Vagina (tissue), 2 donors: ENCODE data around the gene USP54. TPM values are rescaled to one million over a fixed set of nuclear protein-coding genes. Genes with fewer than 3 reads are reported as not detected.

ENCODE experiments used
- DNase-seq, 2 donors: peaks; one replicate each; pipeline ENCODE4 v3.0.0-alpha.2; 2017; ENCODE audit errors: extremely low spot score in 2 of 2
- H3K27ac ChIP-seq: fragments of 200-600 bp; sonication (generic); one replicate; pipeline ENCODE4 v1.5.1; 2019
- H3K27me3 ChIP-seq: fragments of 200-600 bp; sonication (generic); one replicate; pipeline ENCODE4 v1.5.1; 2019
- H3K36me3 ChIP-seq, 2 donors: fragments of 200-600 bp; sonication (generic); one replicate each; pipeline ENCODE4 v1.5.1; 2017 to 2019
- H3K4me1 ChIP-seq: fragments of 200-600 bp; sonication (generic); one replicate; pipeline ENCODE4 v1.5.1; 2019
- H3K4me3 ChIP-seq, 2 donors: fragments of 200-600 bp; sonication (generic); 1 replicate in 1 of 2; 2 replicates in 1 of 2; pipeline ENCODE4 v1.5.1; 2016 to 2019
- H3K9me3 ChIP-seq: fragments of 200-600 bp; sonication (generic); one replicate; pipeline ENCODE4 v1.5.1; 2019
- CTCF ChIP-seq, 3 experiments: fragments of 450-650 bp in 2 of 3; fragments of 200-600 bp in 1 of 3; sonication (generic) in 1 of 3; IDR thresholded peaks; one replicate each; pipeline ENCODE4 v1.5.1; 2017 to 2019; ENCODE audit warnings: antibody characterized with exemption in 3 of 3, mild to moderate bottlenecking in 2 of 3, moderate library complexity in 2 of 3
- POLR2A ChIP-seq, 2 donors: fragments of 450-650 bp; IDR thresholded peaks; one replicate each; pipeline ENCODE4 v1.6.1; 2017; ENCODE audit warnings: antibody characterized with exemption in 2 of 2, mild to moderate bottlenecking in 2 of 2, moderate library complexity in 2 of 2
- POLR2AphosphoS5 ChIP-seq, 2 donors: sonication (generic); formaldehyde crosslinking; IDR thresholded peaks; one replicate each; pipeline ENCODE4 v1.9.0; 2017; ENCODE audit warnings: antibody characterized with exemption in 2 of 2, mild to moderate bottlenecking in 2 of 2, low read depth in 1 of 2; ENCODE audit not compliant: insufficient read depth in 1 of 2
- intact Hi-C: fragments of 100-400 bp; cut with DNase I; formaldehyde crosslinking; loops from one replicate; pipeline ENCODE4 v1.15.1; 2023
- total RNA-seq: library from RNA; depleted of rRNA; stranded (reverse); fragments of >200 nt; gene quantifications from one replicate; pipeline ENCODE4 v1.2.3, GENCODE V29; 2016

The USP54 gene
- total RNA-seq, 1 donor from 2014 or later, result 27.7 TPM

- no peak for DNase-seq
- peak overlapping the region; percentile 6 to 92 for H3K4me3 ChIP-seq
- no peaks in the 10 kb centered on the region for H3K27me3 ChIP-seq
- peak overlapping the region; percentile 1 for H3K27ac ChIP-seq
- TF ChIP-seq CTCF (IDR thresholded peaks at IDR 0.05), result no peak
- no peak for TF ChIP-seq POLR2AphosphoS5 (IDR thresholded peaks at IDR 0.05; ENCODE audit: insufficient read depth in 1 of 2, low read depth in 1 of 2)
- TF ChIP-seq POLR2A (IDR thresholded peaks at IDR 0.05), result no peak
- no peaks in the 10 kb centered on the region for H3K9me3 ChIP-seq
- intact Hi-C loops, result loop anchor here (10.0 kb wide), 1 partner anchor 329 kb away; the partner anchor contains the start of genes ECD and FAM149B1
- H3K4me1 ChIP-seq, result peaks cover 62% of the 10 kb centered on the region
- H3K36me3 ChIP-seq, result peaks cover 0 to 11% of the 10 kb centered on the region in 2 donors
Measured at GRCh38 chr10:73493781-73494180, 97.4 kb downstream of the USP54 start.

- TF ChIP-seq CTCF (IDR thresholded peaks at IDR 0.05) (no peak), POLR2A (IDR thresholded peaks at IDR 0.05) (no peak), POLR2AphosphoS5 (IDR thresholded peaks at IDR 0.05; ENCODE audit: insufficient read depth in 1 of 2, low read depth in 1 of 2) (no peak)
- Histone ChIP-seq H3K9me3 (no peaks in the 10 kb centered on the region), H3K27ac (no peak overlapping the region), H3K36me3 (peaks cover 0 to 13% of the 10 kb centered on the region in 2 donors), H3K4me1 (peaks cover 28% of the 10 kb centered on the region), H3K4me3 (no peak overlapping the region), H3K27me3 (no peaks in the 10 kb centered on the region)
- intact Hi-C loops, result no loop called here
- DNase-seq, result no peak
Measured at GRCh38 chr10:73486601-73487000, 104.5 kb downstream of the USP54 start.

- H3K36me3 ChIP-seq, result peaks cover 0 to 13% of the 10 kb centered on the region in 2 donors
- H3K27ac ChIP-seq, result no peak overlapping the region
- no peak for DNase-seq
- intact Hi-C loops, result no loop called here
- H3K27me3 ChIP-seq, result no peaks in the 10 kb centered on the region
- TF ChIP-seq CTCF (IDR thresholded peaks at IDR 0.05) (no peak), POLR2A (IDR thresholded peaks at IDR 0.05) (no peak), POLR2AphosphoS5 (IDR thresholded peaks at IDR 0.05; ENCODE audit: insufficient read depth in 1 of 2, low read depth in 1 of 2) (no peak)
- no peak overlapping the region for H3K4me3 ChIP-seq
- no peaks in the 10 kb centered on the region for H3K9me3 ChIP-seq
- peaks cover 22% of the 10 kb centered on the region for H3K4me1 ChIP-seq
Measured at GRCh38 chr10:73485320-73485719, 105.8 kb downstream of the USP54 start.

GRCh38 chr10:73480158-73480557, 111.0 kb downstream of the USP54 start:
- Histone ChIP-seq H3K36me3 (peaks cover 0 to 46% of the 10 kb centered on the region in 2 donors), H3K4me1 (peaks cover under 1% of the 10 kb centered on the region), H3K4me3 (no peak overlapping the region), H3K27ac (no peak overlapping the region), H3K27me3 (no peaks in the 10 kb centered on the region), H3K9me3 (no peaks in the 10 kb centered on the region)
- TF ChIP-seq POLR2A (IDR thresholded peaks at IDR 0.05) (no peak), CTCF (IDR thresholded peaks at IDR 0.05) (no peak), POLR2AphosphoS5 (IDR thresholded peaks at IDR 0.05; ENCODE audit: insufficient read depth in 1 of 2, low read depth in 1 of 2) (no peak)
- DNase-seq, result no peak
- intact Hi-C loops, result no loop called here

GRCh38 chr10:73478636-73479035, 112.5 kb downstream of the USP54 start:
- intact Hi-C loops, result no loop called here
- Histone ChIP-seq H3K4me1 (no peaks in the 10 kb centered on the region), H3K36me3 (peaks cover 0 to 59% of the 10 kb centered on the region in 2 donors), H3K9me3 (no peaks in the 10 kb centered on the region), H3K27ac (no peak overlapping the region), H3K4me3 (no peak overlapping the region), H3K27me3 (no peaks in the 10 kb centered on the region)
- no peak for TF ChIP-seq POLR2A (IDR thresholded peaks at IDR 0.05)
- no peak for TF ChIP-seq POLR2AphosphoS5 (IDR thresholded peaks at IDR 0.05; ENCODE audit: insufficient read depth in 1 of 2, low read depth in 1 of 2)
- no peak for TF ChIP-seq CTCF (IDR thresholded peaks at IDR 0.05)
- DNase-seq, result no peak
